ENCODE data around the gene LIPC. TPM values are rescaled to one million over a fixed set of nuclear protein-coding genes. Genes with fewer than 3 reads are reported as not detected.

LIPC gene
- total RNA-seq, 2 donors from 2014 or later: 0.52 to 0.59 TPM

- Histone ChIP-seq H3K36me3 (no peaks in the 10 kb centered on the region), H3K27ac (peak overlapping the region in 1 of 2 donors; percentile 44), H3K4me3 (no peak overlapping the region), H3K9me3 (no peaks in the 10 kb centered on the region), H3K4me1 (peaks cover 0 to 19% of the 10 kb centered on the region in 2 donors), H3K27me3 (no peaks in the 10 kb centered on the region)
- DNase-seq (ENCODE audit: low spot score): no peak
- no peak for TF ChIP-seq CTCF (IDR thresholded peaks at IDR 0.05)
These were observed 75.2 kb downstream of the LIPC start for GRCh38 chr15:58506783-58507668.

GRCh38 chr15:58509556-58509955 lies 77.8 kb downstream of the LIPC start:
- Histone ChIP-seq H3K27me3 (no peaks in the 10 kb centered on the region), H3K4me3 (no peak overlapping the region), H3K27ac (no peak overlapping the region), H3K36me3 (no peaks in the 10 kb centered on the region), H3K4me1 (peaks cover 0 to 19% of the 10 kb centered on the region in 2 donors), H3K9me3 (no peaks in the 10 kb centered on the region)
- no peak for DNase-seq (ENCODE audit: low spot score)
- TF ChIP-seq CTCF (IDR thresholded peaks at IDR 0.05): no peak

GRCh38 chr15:58510715-58511598 lies 79.2 kb downstream of the LIPC start:
- H3K36me3 ChIP-seq: no peaks in the 10 kb centered on the region
- H3K27ac ChIP-seq: no peak overlapping the region
- H3K4me3 ChIP-seq: no peak overlapping the region
- no peaks in the 10 kb centered on the region for H3K9me3 ChIP-seq
- DNase-seq (ENCODE audit: low spot score): no peak
- no peaks in the 10 kb centered on the region for H3K27me3 ChIP-seq
- peaks cover 0 to 5% of the 10 kb centered on the region in 2 donors for H3K4me1 ChIP-seq
- TF ChIP-seq CTCF (IDR thresholded peaks at IDR 0.05): no peak

DNA sequence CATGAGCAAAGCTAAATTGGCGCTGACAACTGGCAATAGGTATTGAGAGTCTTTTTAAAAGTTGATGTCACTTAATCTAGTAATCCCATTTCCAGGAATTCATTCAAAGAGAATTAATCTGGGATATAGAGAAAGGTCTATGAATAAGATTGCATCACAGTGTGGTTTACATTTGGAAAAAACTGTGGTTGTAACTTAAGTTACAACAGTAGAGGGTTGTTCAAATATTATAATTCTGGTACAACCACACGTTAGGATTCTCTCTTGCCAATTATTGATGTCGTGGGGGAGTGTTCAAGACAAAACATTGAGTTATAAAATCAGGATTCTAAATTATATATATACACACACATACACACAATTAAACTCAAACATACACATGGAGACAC lies 79.8 kb downstream of the LIPC start:
- Histone ChIP-seq H3K9me3 (no peaks in the 10 kb centered on the region), H3K27me3 (no peaks in the 10 kb centered on the region), H3K4me1 (no peaks in the 10 kb centered on the region), H3K4me3 (no peak overlapping the region), H3K36me3 (no peaks in the 10 kb centered on the region), H3K27ac (no peak overlapping the region)
- TF ChIP-seq CTCF (IDR thresholded peaks at IDR 0.05): no peak
- DNase-seq (ENCODE audit: low spot score): no peak

DNA sequence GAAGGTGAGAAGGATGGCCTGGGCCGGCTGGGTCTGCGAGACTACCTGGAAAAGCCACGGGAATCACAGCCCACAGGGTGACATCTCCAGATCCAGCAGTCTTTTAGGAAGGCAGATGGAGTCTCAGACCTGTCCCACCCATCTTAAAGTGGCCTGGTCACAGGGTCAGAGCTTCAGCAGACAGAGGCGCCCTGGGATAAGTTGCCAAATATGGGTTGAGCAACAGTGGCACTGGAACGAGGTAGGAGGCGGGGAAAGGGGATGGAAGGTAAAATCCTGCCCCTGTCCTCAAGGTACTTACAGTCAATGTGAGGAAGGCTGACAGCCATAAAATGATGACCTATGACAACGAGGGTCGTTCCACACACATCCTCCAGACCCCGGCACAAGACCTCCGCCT lies 80.7 kb downstream of the LIPC start:
- TF ChIP-seq CTCF (IDR thresholded peaks at IDR 0.05): no peak
- Histone ChIP-seq H3K27me3 (no peaks in the 10 kb centered on the region), H3K27ac (no peak overlapping the region), H3K4me3 (no peak overlapping the region), H3K9me3 (no peaks in the 10 kb centered on the region), H3K36me3 (no peaks in the 10 kb centered on the region), H3K4me1 (peaks cover 0 to 4% of the 10 kb centered on the region in 2 donors)
- DNase-seq (ENCODE audit: low spot score): no peak

All from right atrium auricular region (tissue), 2 donors.